Measurements from ENCODE around the gene HELZ. TPM values are rescaled to one million over a fixed set of nuclear protein-coding genes. Genes with fewer than 3 reads are reported as not detected.

HELZ gene
- total and polyA plus RNA-seq, 2 experiments from 2014 or later: 32.7 to 77.2 TPM

- H3K9me3 ChIP-seq (ENCODE audit: low read depth): no peaks in the 10 kb centered on the region
- WGBS (ENCODE audit: low lambda C conversion rate, missing lambda C conversion rate): 88% methylated on average over 3 of the region's 3 CpGs
- no peaks in the 10 kb centered on the region for H3K79me2 ChIP-seq
- no peaks in the 10 kb centered on the region for H3K36me3 ChIP-seq (replicated peaks; ENCODE audit: insufficient read depth, low read depth)
- H3K4me2 ChIP-seq: no peak overlapping the region
- no peaks in the 10 kb centered on the region for H4K20me1 ChIP-seq (ENCODE audit: insufficient read depth, poor library complexity, severe bottlenecking)
- no peak for TF ChIP-seq EZH2 (IDR thresholded peaks at IDR 0.05; ENCODE audit: borderline replicate concordance)
- no peak for TF ChIP-seq EZH2phosphoT487 (IDR thresholded peaks at IDR 0.05; ENCODE audit: low read depth, severe bottlenecking, unreplicated experiment)
- no peak for TF ChIP-seq CTCF (IDR thresholded peaks at IDR 0.05; ENCODE audit: poor library complexity)
- H3K27me3 ChIP-seq: no peaks in the 10 kb centered on the region
- H3K4me1 ChIP-seq (ENCODE audit: insufficient read depth): peaks cover 6% of the 10 kb centered on the region
- H3K27ac ChIP-seq: no peak overlapping the region
- no peak overlapping the region for H3K4me3 ChIP-seq
- no peak for DNase-seq (ENCODE audit: low spot score)
- no peaks in the 10 kb centered on the region for H3K9me2 ChIP-seq (replicated peaks; ENCODE audit: insufficient read depth)
- H2AFZ ChIP-seq: no peak overlapping the region
These were observed 172.1 kb downstream of the HELZ start for GRCh38 chr17:67072885-67073284.

- Histone ChIP-seq H3K79me2 (no peaks in the 10 kb centered on the region), H2AFZ (no peak overlapping the region), H3K9me2 (replicated peaks; ENCODE audit: insufficient read depth) (no peaks in the 10 kb centered on the region), H3K4me1 (ENCODE audit: insufficient read depth) (peaks cover 4% of the 10 kb centered on the region), H3K27ac (no peak overlapping the region), H3K4me3 (no peak overlapping the region), H4K20me1 (ENCODE audit: insufficient read depth, poor library complexity, severe bottlenecking) (no peaks in the 10 kb centered on the region), H3K4me2 (no peak overlapping the region), H3K9me3 (ENCODE audit: low read depth) (no peaks in the 10 kb centered on the region), H3K27me3 (no peaks in the 10 kb centered on the region), H3K36me3 (replicated peaks; ENCODE audit: insufficient read depth, low read depth) (no peaks in the 10 kb centered on the region)
- DNase-seq (ENCODE audit: low spot score): no peak
- TF ChIP-seq CTCF (IDR thresholded peaks at IDR 0.05; ENCODE audit: poor library complexity): no peak
- TF ChIP-seq EZH2 (IDR thresholded peaks at IDR 0.05; ENCODE audit: borderline replicate concordance): no peak
- no peak for TF ChIP-seq EZH2phosphoT487 (IDR thresholded peaks at IDR 0.05; ENCODE audit: low read depth, severe bottlenecking, unreplicated experiment)
These were observed 173.4 kb downstream of the HELZ start for GRCh38 chr17:67071595-67071994.

GRCh38 chr17:67069603-67070136 is 175.3 kb downstream of the HELZ start:
- Histone ChIP-seq H3K27ac (no peak overlapping the region), H2AFZ (no peak overlapping the region), H3K4me1 (ENCODE audit: insufficient read depth) (peaks cover 3% of the 10 kb centered on the region), H3K9me2 (replicated peaks; ENCODE audit: insufficient read depth) (no peaks in the 10 kb centered on the region), H4K20me1 (ENCODE audit: insufficient read depth, poor library complexity, severe bottlenecking) (no peaks in the 10 kb centered on the region), H3K27me3 (no peaks in the 10 kb centered on the region), H3K4me3 (no peak overlapping the region), H3K36me3 (replicated peaks; ENCODE audit: insufficient read depth, low read depth) (no peaks in the 10 kb centered on the region), H3K4me2 (no peak overlapping the region), H3K79me2 (no peaks in the 10 kb centered on the region), H3K9me3 (ENCODE audit: low read depth) (no peaks in the 10 kb centered on the region)
- WGBS (ENCODE audit: low lambda C conversion rate, missing lambda C conversion rate): 84% methylated on average over 5 of the region's 5 CpGs
- no peak for DNase-seq (ENCODE audit: low spot score)
- TF ChIP-seq EZH2phosphoT487 (IDR thresholded peaks at IDR 0.05; ENCODE audit: low read depth, severe bottlenecking, unreplicated experiment): no peak
- no peak for TF ChIP-seq EZH2 (IDR thresholded peaks at IDR 0.05; ENCODE audit: borderline replicate concordance)
- TF ChIP-seq CTCF (IDR thresholded peaks at IDR 0.05; ENCODE audit: poor library complexity): no peak

- H3K4me2 ChIP-seq: no peak overlapping the region
- no peak overlapping the region for H2AFZ ChIP-seq
- no peaks in the 10 kb centered on the region for H3K9me2 ChIP-seq (replicated peaks; ENCODE audit: insufficient read depth)
- TF ChIP-seq CTCF (IDR thresholded peaks at IDR 0.05; ENCODE audit: poor library complexity): no peak
- TF ChIP-seq EZH2 (IDR thresholded peaks at IDR 0.05; ENCODE audit: borderline replicate concordance): no peak
- no peak for TF ChIP-seq EZH2phosphoT487 (IDR thresholded peaks at IDR 0.05; ENCODE audit: low read depth, severe bottlenecking, unreplicated experiment)
- H3K4me3 ChIP-seq: no peak overlapping the region
- H3K27me3 ChIP-seq: no peaks in the 10 kb centered on the region
- no peak for DNase-seq (ENCODE audit: low spot score)
- WGBS (ENCODE audit: low lambda C conversion rate, missing lambda C conversion rate): 71% methylated on average over 3 of the region's 3 CpGs
- no peaks in the 10 kb centered on the region for H3K9me3 ChIP-seq (ENCODE audit: low read depth)
- H3K79me2 ChIP-seq: no peaks in the 10 kb centered on the region
- H3K27ac ChIP-seq: no peak overlapping the region
- no peaks in the 10 kb centered on the region for H3K4me1 ChIP-seq (ENCODE audit: insufficient read depth)
- no peaks in the 10 kb centered on the region for H3K36me3 ChIP-seq (replicated peaks; ENCODE audit: insufficient read depth, low read depth)
- H4K20me1 ChIP-seq (ENCODE audit: insufficient read depth, poor library complexity, severe bottlenecking): no peaks in the 10 kb centered on the region
These were observed 176.0 kb downstream of the HELZ start for GRCh38 chr17:67068999-67069398.
